HUES64 (cell line): ENCODE measurements around the gene SEPTIN6.
"Not testable (repeated sequence)": the region's sequence is repeated elsewhere in the genome, so short reads cannot be mapped to it uniquely, and the experiment has no call there.

Source experiments
- H3K27ac ChIP-seq: 2 replicates; pipeline ENCODE4 v1.7.0; 2013; ENCODE audit warnings: low read depth, low read length, inconsistent platforms
- H3K27me3 ChIP-seq: 2 replicates; pipeline ENCODE4 v1.6.1; 2013; ENCODE audit warnings: mild to moderate bottlenecking, low read length; ENCODE audit not compliant: insufficient read depth
- H3K36me3 ChIP-seq: 2 replicates; pipeline ENCODE4 v1.6.1; 2013; ENCODE audit warnings: mild to moderate bottlenecking, low read length; ENCODE audit not compliant: insufficient read depth
- H3K4me1 ChIP-seq: 2 replicates; pipeline ENCODE4 v1.6.1; 2013; ENCODE audit warnings: mild to moderate bottlenecking, low read length, moderate library complexity; ENCODE audit not compliant: insufficient read depth
- H3K4me3 ChIP-seq: 2 replicates; pipeline ENCODE4 v1.5.1; 2013; ENCODE audit warnings: mild to moderate bottlenecking, low read length, moderate library complexity
- H3K9ac ChIP-seq: 2 replicates; pipeline ENCODE4 v1.6.1; 2013; ENCODE audit warnings: mild to moderate bottlenecking, low read depth, low read length
- H3K9me3 ChIP-seq: 2 replicates; pipeline ENCODE4 v1.6.1; 2013; ENCODE audit warnings: low read depth, low read length; ENCODE audit not compliant: insufficient read depth
- WGBS: fragments of 150-250, 120-280 bp; methylation state at CpG from one replicate; pipeline ENCODE4 v1.1.7; 2013; ENCODE audit warnings: missing lambda C conversion rate; 5-methylcytosine and 5-hydroxymethylcytosine counted together

The SEPTIN6 gene

GRCh38 chrX:119672426-119672825, 20.5 kb downstream of the SEPTIN6 start:
- 100% methylated on average over 1 of the region's 2 CpGs for WGBS
- Histone ChIP-seq H3K4me3 (no peak overlapping the region), H3K27ac (no peak overlapping the region), H3K9me3 (no peaks in the 10 kb centered on the region), H3K4me1 (no peaks in the 10 kb centered on the region), H3K36me3 (no peaks in the 10 kb centered on the region; the same call in 1 of the 2 replicates), H3K9ac (no peak overlapping the region), H3K27me3 (no peaks in the 10 kb centered on the region)

- H3K9ac ChIP-seq, result no peak overlapping the region
- no peaks in the 10 kb centered on the region for H3K27me3 ChIP-seq
- H3K4me1 ChIP-seq, result no peaks in the 10 kb centered on the region
- no peak overlapping the region for H3K27ac ChIP-seq
- no peaks in the 10 kb centered on the region; the same call in 1 of the 2 replicates for H3K36me3 ChIP-seq
- 85% methylated on average over 6 of the region's 6 CpGs for WGBS
- H3K9me3 ChIP-seq, result no peaks in the 10 kb centered on the region
- H3K4me3 ChIP-seq, result no peak overlapping the region
These were observed 23.4 kb downstream of the SEPTIN6 start for GRCh38 chrX:119669424-119670037.

GRCh38 chrX:119667111-119667878, 25.7 kb downstream of the SEPTIN6 start:
- Histone ChIP-seq H3K9ac (no peak overlapping the region), H3K4me3 (no peak overlapping the region), H3K4me1 (no peaks in the 10 kb centered on the region), H3K36me3 (peaks cover 4% of the 10 kb centered on the region; the same call in 1 of the 2 replicates), H3K27ac (no peak overlapping the region), H3K27me3 (no peaks in the 10 kb centered on the region), H3K9me3 (no peaks in the 10 kb centered on the region)
- 74% methylated on average over 15 of the region's 16 CpGs for WGBS

GRCh38 chrX:119664877-119665276, 28.1 kb downstream of the SEPTIN6 start:
- not testable (repeated sequence) for H3K36me3 ChIP-seq, H3K27me3 ChIP-seq, H3K4me1 ChIP-seq, H3K27ac ChIP-seq, H3K9me3 ChIP-seq, H3K4me3 ChIP-seq, H3K9ac ChIP-seq
- 90% methylated on average over 9 of the region's 9 CpGs for WGBS

GRCh38 chrX:119661486-119661885, 31.5 kb downstream of the SEPTIN6 start:
- no peak overlapping the region for H3K4me3 ChIP-seq
- H3K9ac ChIP-seq, result no peak overlapping the region
- H3K4me1 ChIP-seq, result no peaks in the 10 kb centered on the region
- no peaks in the 10 kb centered on the region for H3K27me3 ChIP-seq
- WGBS, result 98% methylated on average over 4 of the region's 4 CpGs
- H3K9me3 ChIP-seq, result no peaks in the 10 kb centered on the region
- no peak overlapping the region for H3K27ac ChIP-seq
- H3K36me3 ChIP-seq, result peaks cover 6% of the 10 kb centered on the region; the same call in 1 of the 2 replicates

DNA sequence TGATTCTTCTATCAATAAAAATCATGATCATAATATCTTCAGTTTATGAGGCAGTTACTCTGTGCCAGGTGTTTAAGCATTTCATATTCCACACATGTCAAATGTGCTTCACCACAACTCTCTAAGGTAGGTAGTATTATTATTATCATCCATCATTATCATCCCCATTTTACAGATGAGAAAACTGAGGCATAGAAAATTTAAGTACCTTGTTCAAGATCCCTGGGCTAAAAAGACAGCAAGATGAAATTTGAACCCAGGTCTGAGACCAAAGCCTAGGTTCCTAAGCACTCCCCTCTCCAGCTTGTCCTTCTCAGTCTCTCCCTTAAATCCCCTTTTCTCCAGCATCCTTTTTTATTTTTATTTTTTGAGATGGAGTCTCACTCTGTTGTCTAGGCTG, 33.4 kb downstream of the SEPTIN6 start:
- Histone ChIP-seq H3K27ac (no peak overlapping the region), H3K4me3 (no peak overlapping the region), H3K36me3 (peaks cover 6% of the 10 kb centered on the region; the same call in 1 of the 2 replicates), H3K9me3 (no peaks in the 10 kb centered on the region), H3K4me1 (no peaks in the 10 kb centered on the region), H3K9ac (no peak overlapping the region), H3K27me3 (no peaks in the 10 kb centered on the region)

DNA sequence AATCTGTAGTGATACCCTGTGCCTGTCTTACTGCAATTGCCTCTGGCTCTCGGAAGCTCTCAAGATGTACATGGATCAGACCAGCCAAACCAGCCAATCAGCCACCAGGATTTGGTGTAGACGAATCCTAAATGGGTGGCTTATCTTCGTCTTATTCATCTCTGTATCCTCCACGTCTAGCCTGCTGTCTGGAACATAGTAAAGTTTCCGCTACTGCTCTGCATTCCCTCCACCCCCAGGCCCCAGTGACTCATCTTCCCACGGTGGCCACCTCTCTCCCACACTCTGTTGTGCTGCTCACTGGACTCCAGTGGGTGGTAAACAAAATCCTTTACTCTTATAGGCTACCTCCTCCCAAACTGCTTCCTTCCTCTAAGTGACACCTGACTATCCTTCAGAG, 37.8 kb downstream of the SEPTIN6 start:
- H3K27me3 ChIP-seq, result no peaks in the 10 kb centered on the region
- H3K9me3 ChIP-seq, result no peaks in the 10 kb centered on the region
- no peak overlapping the region for H3K9ac ChIP-seq
- no peaks in the 10 kb centered on the region for H3K4me1 ChIP-seq
- no peak overlapping the region for H3K4me3 ChIP-seq
- no peak overlapping the region for H3K27ac ChIP-seq
- H3K36me3 ChIP-seq, result peaks cover 10% of the 10 kb centered on the region; the same call in 1 of the 2 replicates
- 79% methylated on average over 6 of the region's 6 CpGs for WGBS

- Histone ChIP-seq H3K27me3 (no peaks in the 10 kb centered on the region), H3K27ac (no peak overlapping the region), H3K4me1 (no peaks in the 10 kb centered on the region), H3K4me3 (no peak overlapping the region), H3K9me3 (no peaks in the 10 kb centered on the region), H3K9ac (no peak overlapping the region), H3K36me3 (peaks cover 12% of the 10 kb centered on the region; the same call in 1 of the 2 replicates)
- 74% methylated on average over 8 of the region's 8 CpGs for WGBS
These were observed 38.8 kb downstream of the SEPTIN6 start for GRCh38 chrX:119654112-119654531.

DNA sequence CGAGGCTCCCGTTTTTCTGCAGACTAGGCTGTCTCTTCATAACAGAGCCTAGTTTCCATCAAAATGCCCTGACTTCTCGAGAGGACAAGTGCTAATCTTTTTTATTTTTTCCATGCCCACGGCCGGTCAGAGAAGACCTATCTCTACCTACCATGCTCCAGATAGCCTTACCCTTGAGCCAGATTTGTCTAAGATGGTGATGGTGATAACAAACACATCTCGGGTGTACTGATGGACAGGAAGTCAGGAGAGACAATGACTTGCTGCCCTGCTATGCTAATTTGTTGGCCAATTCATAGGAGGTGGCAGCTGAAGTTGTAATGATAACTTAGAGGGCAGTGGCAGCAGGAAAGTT, 44.6 kb downstream of the SEPTIN6 start:
- no peaks in the 10 kb centered on the region for H3K9me3 ChIP-seq
- no peak overlapping the region for H3K9ac ChIP-seq
- H3K4me3 ChIP-seq, result no peak overlapping the region
- H3K4me1 ChIP-seq, result no peaks in the 10 kb centered on the region
- no peak overlapping the region for H3K27ac ChIP-seq
- WGBS, result 88% methylated on average over 6 of the region's 6 CpGs
- no peaks in the 10 kb centered on the region for H3K27me3 ChIP-seq
- H3K36me3 ChIP-seq, result peaks cover 15% of the 10 kb centered on the region; the same call in 1 of the 2 replicates

GRCh38 chrX:119647552-119648420, 45.2 kb downstream of the SEPTIN6 start:
- Histone ChIP-seq H3K9me3 (no peaks in the 10 kb centered on the region), H3K4me3 (no peak overlapping the region), H3K27me3 (no peaks in the 10 kb centered on the region), H3K36me3 (peaks cover 13% of the 10 kb centered on the region; the same call in 1 of the 2 replicates), H3K27ac (no peak overlapping the region), H3K9ac (no peak overlapping the region), H3K4me1 (no peaks in the 10 kb centered on the region)
- 94% methylated on average over 17 of the region's 17 CpGs for WGBS

DNA sequence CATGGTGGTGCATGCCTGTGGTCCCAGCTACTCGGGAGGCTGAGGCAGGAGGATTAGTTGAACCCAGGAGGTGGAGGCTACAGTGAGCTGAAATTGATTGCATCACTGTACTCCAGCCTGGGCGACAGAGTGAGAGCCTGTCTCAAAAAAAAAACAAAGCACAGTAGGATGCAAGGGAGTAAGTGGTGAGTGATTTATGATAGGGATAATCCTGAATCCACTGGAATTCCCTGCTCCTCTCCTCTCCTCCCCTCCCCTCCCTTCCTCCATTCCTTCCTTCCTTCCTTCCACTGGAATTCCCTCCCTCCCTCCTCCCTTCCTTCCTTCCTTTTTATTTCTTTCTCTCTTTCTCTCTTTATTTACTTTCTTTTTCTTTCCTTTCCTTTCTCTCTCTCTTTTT, 45.9 kb downstream of the SEPTIN6 start:
- no peak overlapping the region for H3K27ac ChIP-seq
- 89% methylated on average over 2 of the region's 2 CpGs for WGBS
- H3K4me1 ChIP-seq, result no peaks in the 10 kb centered on the region
- peaks cover 8% of the 10 kb centered on the region; the same call in 1 of the 2 replicates for H3K36me3 ChIP-seq
- H3K9ac ChIP-seq, result no peak overlapping the region
- no peaks in the 10 kb centered on the region for H3K27me3 ChIP-seq
- H3K4me3 ChIP-seq, result no peak overlapping the region
- no peaks in the 10 kb centered on the region for H3K9me3 ChIP-seq
